Psoas muscle (tissue), 8 donors: Measurements from ENCODE around the gene SYT1. TPM values are rescaled to one million over a fixed set of nuclear protein-coding genes. Genes with fewer than 3 reads are reported as not detected.

Experiments used
- ATAC-seq, 4 donors: fragments of 200-7000 bp; cut with Tn5 transposase; one replicate each; pipeline ENCODE4 v1.9.1; 2020; ENCODE audit warnings: moderate library complexity in 3 of 4, mild to moderate bottlenecking in 2 of 4
- DNase-seq, 2 donors: peaks; one replicate each; pipeline ENCODE4 v3.0.0-alpha.2; 2020
- H3K27ac ChIP-seq: fragments of 200-600 bp; one replicate; pipeline ENCODE4 v1.8.0; 2022
- H3K27me3 ChIP-seq, 3 donors: fragments of 200-600 bp in 1 of 3; one replicate each; pipeline versions ENCODE4 v1.6.1 to v1.8.0; 2013 to 2022; ENCODE audit warnings: low read length in 2 of 3, mild to moderate bottlenecking in 2 of 3, moderate library complexity in 1 of 3; ENCODE audit not compliant: insufficient read depth in 3 of 3
- H3K36me3 ChIP-seq, 2 donors: fragments of 200-600 bp in 1 of 2; one replicate each; pipeline versions ENCODE4 v1.6.1 to v1.8.0; 2013 to 2022; ENCODE audit warnings: low read depth in 1 of 2, mild to moderate bottlenecking in 1 of 2, moderate library complexity in 1 of 2; ENCODE audit not compliant: insufficient read depth in 1 of 2
- H3K4me1 ChIP-seq: fragments of 200-600 bp; one replicate; pipeline ENCODE4 v1.8.0; 2022
- H3K4me3 ChIP-seq: fragments of 200-600 bp; one replicate; pipeline ENCODE4 v1.8.0; 2022; ENCODE audit warnings: mild to moderate bottlenecking
- H3K9me3 ChIP-seq: fragments of 200-600 bp; one replicate; pipeline ENCODE4 v1.8.0; 2022
- WGBS, 3 donors: extraction: QIAGEN DNeasy Blood & Tissue Kit; methylation state at CpG; one replicate each; pipeline versions ENCODE4 v1.1.6 to v1.1.7; 2013; 5-methylcytosine and 5-hydroxymethylcytosine counted together
- intact Hi-C, 2 donors: fragments of 100-400 bp; cut with DNase I; formaldehyde crosslinking; loops; one replicate each; pipeline versions ENCODE4 v1.11.0 to v1.14.2; 2022
- polyA plus RNA-seq, 3 donors: library from polyadenylated mRNA; stranded (reverse); fragments of 200-250 nt; gene quantifications; one replicate each; pipeline ENCODE4 v1.2.3, GENCODE V29; 2013
- total RNA-seq, 4 donors: library from RNA; stranded (reverse); fragmentation: NEBNext Ultra II Directional in 2 of 4; extraction: Animal tissue kit (Norgen Biotek cat#: 25700) in 2 of 4; gene quantifications; one replicate each; pipeline versions ENCODE4 v1.2.1 to v1.2.4, GENCODE V29; 2021 to 2023
- TF ChIP-seq, protein P1 (sequence below): fragments of 200-600 bp; IDR thresholded peaks from one replicate; pipeline ENCODE4 v1.8.0; 2022; ENCODE audit warnings: antibody characterized with exemption
- donor health status: healthy with polysubstance abuse.
- donor health status: DM: no; HTN: no; CAD: no; lungs with moderate emphysema.
- donor health status: Bipolar disorder and iron deficiency.
- donor health status: healthy.
- donor health status: DM: yes; HTN: yes; CAD: no.
- donor health status: DM: no; HTN: no; CAD: no.
- donor health status: DM: no; HTN: no; CAD: no.
- donor health status: DM: yes; HTN: yes; CAD: no.

The SYT1 gene
- total and polyA plus RNA-seq, 7 donors: 0.05 to 0.34 (median 0.14) TPM; not detected in 2

DNA sequence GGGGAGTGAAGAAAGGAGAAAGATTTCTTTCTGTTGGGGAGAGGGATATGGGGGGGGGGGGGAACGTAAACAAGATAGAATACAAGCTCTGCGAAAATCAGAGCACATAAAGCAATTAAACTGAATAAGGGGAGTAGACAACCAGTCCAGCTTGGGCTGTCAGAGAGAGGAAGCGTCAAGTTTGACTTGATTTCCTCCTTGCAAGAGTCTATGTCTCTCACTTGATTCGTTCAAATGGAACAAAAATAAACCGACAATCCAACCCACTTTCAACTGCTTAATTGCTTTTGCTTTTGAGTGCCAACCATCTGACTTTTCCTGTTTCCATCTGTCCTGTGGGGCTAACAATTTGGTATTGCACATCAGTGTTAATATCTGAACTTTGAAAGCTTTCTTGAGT, 942 bp downstream of the SYT1 start:
- DNase-seq: no peak
- TF ChIP-seq, protein P1, sequence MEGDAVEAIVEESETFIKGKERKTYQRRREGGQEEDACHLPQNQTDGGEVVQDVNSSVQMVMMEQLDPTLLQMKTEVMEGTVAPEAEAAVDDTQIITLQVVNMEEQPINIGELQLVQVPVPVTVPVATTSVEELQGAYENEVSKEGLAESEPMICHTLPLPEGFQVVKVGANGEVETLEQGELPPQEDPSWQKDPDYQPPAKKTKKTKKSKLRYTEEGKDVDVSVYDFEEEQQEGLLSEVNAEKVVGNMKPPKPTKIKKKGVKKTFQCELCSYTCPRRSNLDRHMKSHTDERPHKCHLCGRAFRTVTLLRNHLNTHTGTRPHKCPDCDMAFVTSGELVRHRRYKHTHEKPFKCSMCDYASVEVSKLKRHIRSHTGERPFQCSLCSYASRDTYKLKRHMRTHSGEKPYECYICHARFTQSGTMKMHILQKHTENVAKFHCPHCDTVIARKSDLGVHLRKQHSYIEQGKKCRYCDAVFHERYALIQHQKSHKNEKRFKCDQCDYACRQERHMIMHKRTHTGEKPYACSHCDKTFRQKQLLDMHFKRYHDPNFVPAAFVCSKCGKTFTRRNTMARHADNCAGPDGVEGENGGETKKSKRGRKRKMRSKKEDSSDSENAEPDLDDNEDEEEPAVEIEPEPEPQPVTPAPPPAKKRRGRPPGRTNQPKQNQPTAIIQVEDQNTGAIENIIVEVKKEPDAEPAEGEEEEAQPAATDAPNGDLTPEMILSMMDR: no peak
- no peak overlapping the region for H3K4me3 ChIP-seq

DNA sequence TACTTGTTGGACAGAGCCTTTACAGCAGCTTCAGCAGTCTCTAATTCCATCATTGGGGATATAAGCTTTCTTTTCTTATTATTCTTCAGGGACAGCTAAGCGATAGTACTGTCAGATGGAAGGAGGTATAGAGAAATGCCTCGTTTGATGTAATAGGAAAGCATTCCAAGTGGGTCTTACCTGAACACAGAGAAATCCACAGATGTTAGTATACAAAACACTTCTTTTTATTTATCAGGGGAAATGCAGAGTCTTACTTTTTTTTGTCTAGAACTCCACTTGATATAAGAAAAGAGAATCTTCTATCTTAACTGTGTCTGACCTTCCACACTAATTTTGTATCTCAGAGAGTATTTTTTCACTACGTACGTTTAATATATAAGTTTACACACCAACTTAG, 1.9 kb downstream of the SYT1 start:
- Histone ChIP-seq H3K27ac (no peak overlapping the region), H3K9me3 (no peaks in the 10 kb centered on the region), H3K4me3 (no peak overlapping the region), H3K4me1 (no peaks in the 10 kb centered on the region), H3K36me3 (no peaks in the 10 kb centered on the region), H3K27me3 (peaks cover 2 to 24% (median 12%) of the 10 kb centered on the region in 3 donors)
- intact Hi-C loops: no loop called here
- TF ChIP-seq, protein P1: no peak
- ATAC-seq (no peak), DNase-seq (no peak)
- 85 to 87% (median 86%) methylated on average over 4 of the region's 4 CpGs for WGBS, 3 donors

More for the DNA sequence above, 942 bp downstream of the SYT1 start:
- Histone ChIP-seq H3K9me3 (no peaks in the 10 kb centered on the region), H3K27ac (no peak overlapping the region), H3K27me3 (peaks cover 2 to 24% (median 12%) of the 10 kb centered on the region in 3 donors), H3K36me3 (no peaks in the 10 kb centered on the region), H3K4me1 (no peaks in the 10 kb centered on the region)
- intact Hi-C loops: no loop called here
- 15 to 20% (median 20%) methylated on average over 5 of the region's 5 CpGs for WGBS, 3 donors
- ATAC-seq: no peak

DNA sequence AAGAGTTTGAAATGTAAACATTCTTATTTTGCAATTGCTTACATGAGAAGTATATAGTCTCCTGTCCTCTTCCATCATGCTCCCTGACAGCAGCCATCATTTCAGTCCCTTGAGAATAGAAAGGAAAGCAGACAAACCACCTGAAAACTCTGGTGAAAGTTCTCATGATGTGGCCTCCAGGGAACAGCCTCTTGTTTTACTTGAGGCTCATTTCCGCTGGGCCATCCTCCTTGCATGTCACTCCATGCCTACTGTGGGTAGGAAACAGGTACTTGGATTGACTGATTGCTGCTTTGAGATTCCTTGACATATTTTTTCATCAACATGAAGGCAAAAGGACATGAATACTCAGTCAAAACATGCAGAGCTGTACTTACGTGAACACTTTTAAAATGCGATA, 6.0 kb downstream of the SYT1 start:
- ATAC-seq: no peak
- H3K27ac ChIP-seq: no peak overlapping the region
- peaks cover 0 to 4% (median 2%) of the 10 kb centered on the region in 3 donors for H3K27me3 ChIP-seq
- DNase-seq: no peak
- no peak overlapping the region for H3K4me3 ChIP-seq
- H3K9me3 ChIP-seq: no peaks in the 10 kb centered on the region
- 92 to 95% (median 95%) methylated on average over 3 of the region's 3 CpGs for WGBS, 3 donors
- TF ChIP-seq, protein P1: no peak
- no peaks in the 10 kb centered on the region for H3K36me3 ChIP-seq
- no peaks in the 10 kb centered on the region for H3K4me1 ChIP-seq
- intact Hi-C loops: no loop called here

DNA sequence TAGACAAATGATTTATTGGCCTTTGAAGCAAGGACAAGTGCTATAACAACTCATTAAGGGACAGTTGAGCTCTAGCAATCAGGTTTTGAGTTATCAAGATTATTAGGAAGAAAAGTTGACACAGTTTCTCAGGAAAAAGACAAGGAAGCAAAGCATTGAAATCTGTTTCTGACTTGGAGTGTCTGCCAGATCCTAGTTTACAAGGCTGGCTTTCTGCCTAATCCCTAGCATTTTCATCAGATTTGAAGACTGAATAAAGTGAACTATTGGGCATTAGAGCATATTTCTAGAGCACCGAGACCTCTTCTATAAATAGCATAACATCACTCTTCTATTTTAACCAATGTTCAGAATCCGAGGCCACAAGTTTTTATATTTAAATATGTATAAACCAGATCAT, 7.0 kb downstream of the SYT1 start:
- Histone ChIP-seq H3K4me3 (no peak overlapping the region), H3K36me3 (no peaks in the 10 kb centered on the region), H3K27ac (no peak overlapping the region), H3K9me3 (no peaks in the 10 kb centered on the region), H3K27me3 (peaks cover 0 to 4% (median 0%) of the 10 kb centered on the region in 3 donors), H3K4me1 (no peaks in the 10 kb centered on the region)
- WGBS, 3 donors: 10 to 11% (median 11%) methylated on average over 2 of the region's 2 CpGs
- ATAC-seq: no peak
- intact Hi-C loops: no loop called here
- DNase-seq: no peak
- TF ChIP-seq, protein P1: no peak

DNA sequence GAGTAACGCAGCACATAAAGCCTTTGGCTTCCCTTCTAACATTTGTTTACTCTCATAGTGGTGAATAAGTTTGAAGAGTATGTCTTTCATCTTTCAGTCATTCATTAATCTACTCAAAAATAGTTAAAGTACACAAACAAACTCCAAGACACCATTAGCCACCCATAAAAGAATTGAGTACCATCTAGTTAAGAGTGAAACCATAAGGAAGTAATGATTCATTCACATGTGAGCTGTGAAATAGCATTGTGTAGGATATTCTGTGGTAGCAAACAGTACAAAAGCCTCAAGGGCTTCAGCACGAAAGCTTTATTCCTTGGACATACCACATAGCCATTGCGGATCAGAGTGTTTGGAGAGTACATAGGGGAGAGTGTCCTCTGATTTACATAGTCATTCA, 13.9 kb downstream of the SYT1 start:
- no peak overlapping the region for H3K27ac ChIP-seq
- no peaks in the 10 kb centered on the region for H3K27me3 ChIP-seq
- ATAC-seq: no peak
- 91 to 92% (median 92%) methylated on average over 3 of the region's 3 CpGs for WGBS, 3 donors
- intact Hi-C loops: no loop called here
- no peak for DNase-seq
- no peaks in the 10 kb centered on the region for H3K4me1 ChIP-seq
- no peak overlapping the region for H3K4me3 ChIP-seq
- no peaks in the 10 kb centered on the region for H3K9me3 ChIP-seq
- H3K36me3 ChIP-seq: no peaks in the 10 kb centered on the region
- TF ChIP-seq, protein P1: no peak
